Endodermal cell (in vitro differentiated cells): ENCODE measurements around the gene DCBLD2. TPM values are rescaled to one million over a fixed set of nuclear protein-coding genes. Genes with fewer than 3 reads are reported as not detected.
A peak's percentile ranks its signal among the peaks of the same experiment; 100 is the strongest.

ENCODE experiments used
- DNase-seq: peaks from one replicate; pipeline ENCODE4 v3.0.0-alpha.2; 2017
- H3K27ac ChIP-seq: 2 replicates; pipeline ENCODE4 v1.5.1; 2013; ENCODE audit warnings: mild to moderate bottlenecking, low read depth, low read length, moderate library complexity
- H3K27me3 ChIP-seq: 2 replicates; pipeline ENCODE4 v1.6.1; 2013; ENCODE audit warnings: mild to moderate bottlenecking, low read length, moderate library complexity; ENCODE audit not compliant: insufficient read depth, control insufficient read depth, poor library complexity, severe bottlenecking
- H3K36me3 ChIP-seq: 2 replicates; pipeline ENCODE4 v1.7.0; 2013; ENCODE audit warnings: mild to moderate bottlenecking, low read length, moderate library complexity; ENCODE audit not compliant: control insufficient read depth, insufficient read depth
- H3K4me1 ChIP-seq: one replicate; pipeline ENCODE4 v1.7.0; 2013; ENCODE audit warnings: low read length; ENCODE audit not compliant: control insufficient read depth, insufficient read depth
- H3K4me3 ChIP-seq: 2 replicates; pipeline ENCODE4 v1.5.1; 2013; ENCODE audit warnings: mild to moderate bottlenecking, low read length, moderate library complexity
- H3K9ac ChIP-seq: 2 replicates; pipeline ENCODE4 v1.6.1; 2013; ENCODE audit warnings: mild to moderate bottlenecking, low read length, moderate library complexity; ENCODE audit not compliant: poor library complexity, severe bottlenecking; ENCODE audit errors: extremely low read depth
- H3K9me3 ChIP-seq: 2 replicates; pipeline ENCODE4 v1.6.1; 2013; ENCODE audit warnings: mild to moderate bottlenecking, low read length, moderate library complexity; ENCODE audit not compliant: control insufficient read depth
- H3K27ac Mint-ChIP-seq: 2 replicates; pipeline ENCODE4 v1.8.0; 2020; ENCODE audit warnings: mixed read lengths
- H3K27me3 Mint-ChIP-seq: 2 replicates; pipeline ENCODE4 v1.8.0; 2021; ENCODE audit warnings: mild to moderate bottlenecking, mixed read lengths; ENCODE audit not compliant: insufficient read depth
- H3K36me3 Mint-ChIP-seq: 2 replicates; pipeline ENCODE4 v1.8.0; 2020; ENCODE audit warnings: low read depth, mixed read lengths
- H3K4me1 Mint-ChIP-seq: 2 replicates; pipeline ENCODE4 v1.8.0; 2020; ENCODE audit warnings: mixed read lengths
- H3K4me3 Mint-ChIP-seq: 2 replicates; pipeline ENCODE4 v1.8.0; 2020; ENCODE audit warnings: mild to moderate bottlenecking, moderate library complexity, mixed read lengths
- H3K9me3 Mint-ChIP-seq: 2 replicates; pipeline ENCODE4 v1.8.0; 2020; ENCODE audit warnings: mild to moderate bottlenecking, mixed read lengths
- CTCF ChIP-seq: fragments of 200-600 bp; sonication (generic); conservative IDR thresholded peaks from 2 replicates; pipeline ENCODE4 v1.5.0; 2021; ENCODE audit warnings: antibody characterized with exemption, mild to moderate bottlenecking
- WGBS, 2 experiments: methylation state at CpG; one replicate each; pipeline versions ENCODE4 v1.1.5 to v1.1.7; 2013; ENCODE audit warnings: missing lambda C conversion rate in 2 of 2, mixed read lengths in 1 of 2; ENCODE audit not compliant: insufficient coverage in 1 of 2, insufficient read length in 1 of 2; 5-methylcytosine and 5-hydroxymethylcytosine counted together
- total RNA-seq, 2 donors: library from RNA; stranded (reverse); fragmentation: NEBNext Ultra II Directional in 1 of 2; extraction: Animal tissue kit (Norgen Biotek cat#: 25700) in 1 of 2; gene quantifications; 2 replicates in 1 of 2; 3 replicates in 1 of 2; pipeline ENCODE4 v1.2.1, GENCODE V29; 2021

The DCBLD2 gene
- total RNA-seq, 2 donors from 2014 or later: 70.7 to 80.9 TPM

- Histone ChIP-seq H3K27ac (no peak overlapping the region), H3K9me3 (peaks cover 3% of the 10 kb centered on the region), H3K4me1 (peaks cover 3% of the 10 kb centered on the region), H3K9ac (no peak overlapping the region), H3K4me3 (no peak overlapping the region), H3K36me3 (peaks cover 24% of the 10 kb centered on the region), H3K27me3 (no peaks in the 10 kb centered on the region)
- WGBS, 2 experiments: 93% methylated on average over 2 of the region's 2 CpGs; no CpG with 5 or more reads in 1 of the 2 experiments
- DNase-seq: no peak
- H3K4me1 Mint-ChIP-seq: peaks cover 39% of the 10 kb centered on the region
- no peaks in the 10 kb centered on the region for H3K27me3 Mint-ChIP-seq
- H3K27ac Mint-ChIP-seq: no peak overlapping the region
- no peak overlapping the region for H3K4me3 Mint-ChIP-seq
- peaks cover 40% of the 10 kb centered on the region for H3K36me3 Mint-ChIP-seq
- TF ChIP-seq CTCF: no peak
- H3K9me3 Mint-ChIP-seq: no peaks in the 10 kb centered on the region
Measured at GRCh38 chr3:98877132-98877531, 24.4 kb downstream of the DCBLD2 start.

GRCh38 chr3:98875535-98875934 lies 26.0 kb downstream of the DCBLD2 start:
- H3K36me3 Mint-ChIP-seq: peaks cover 41% of the 10 kb centered on the region
- no peaks in the 10 kb centered on the region for H3K27me3 Mint-ChIP-seq
- peaks cover 39% of the 10 kb centered on the region for H3K4me1 Mint-ChIP-seq
- H3K4me3 Mint-ChIP-seq: no peak overlapping the region
- no peak overlapping the region for H3K27ac ChIP-seq
- DNase-seq: no peak
- peaks cover 3% of the 10 kb centered on the region for H3K4me1 ChIP-seq
- WGBS, 2 experiments: 53% methylated on average over 2 of the region's 3 CpGs; no CpG with 5 or more reads in 1 of the 2 experiments
- no peaks in the 10 kb centered on the region for H3K9me3 Mint-ChIP-seq
- no peak for TF ChIP-seq CTCF
- no peak overlapping the region for H3K4me3 ChIP-seq
- peaks cover 26% of the 10 kb centered on the region for H3K36me3 ChIP-seq
- H3K9me3 ChIP-seq: peaks cover 6% of the 10 kb centered on the region
- no peaks in the 10 kb centered on the region for H3K27me3 ChIP-seq
- H3K9ac ChIP-seq: no peak overlapping the region
- peak overlapping the region; percentile 2 for H3K27ac Mint-ChIP-seq

- Mint-ChIP-seq H3K9me3 (peaks cover 3% of the 10 kb centered on the region), H3K4me3 (peak overlapping the region; percentile 21), H3K27ac (peak overlapping the region; percentile 13), H3K4me1 (peaks cover 35% of the 10 kb centered on the region), H3K27me3 (no peaks in the 10 kb centered on the region), H3K36me3 (peaks cover 42% of the 10 kb centered on the region)
- Histone ChIP-seq H3K27me3 (no peaks in the 10 kb centered on the region), H3K4me1 (peaks cover 3% of the 10 kb centered on the region), H3K27ac (no peak overlapping the region), H3K36me3 (peaks cover 30% of the 10 kb centered on the region), H3K9me3 (peaks cover 12% of the 10 kb centered on the region), H3K4me3 (no peak overlapping the region), H3K9ac (no peak overlapping the region)
- WGBS, 2 experiments: 77 to 85% methylated on average over 2 to 5 of the region's 6 CpGs
- DNase-seq: no peak
- TF ChIP-seq CTCF: no peak
Measured at GRCh38 chr3:98874602-98875249, 26.8 kb downstream of the DCBLD2 start.
